ENCODE results near the gene FOXRED2. TPM values are rescaled to one million over a fixed set of nuclear protein-coding genes. Genes with fewer than 3 reads are reported as not detected.

The FOXRED2 gene
- total RNA-seq, 1 experiment from 2014 or later: 34.4 TPM

GRCh38 chr22:36440429-36441002, 66.3 kb downstream of the FOXRED2 start:
- no peak for DNase-seq
- H3K36me3 Mint-ChIP-seq (ENCODE audit: insufficient read depth in 1 of 3, low read depth in 3 of 3): peaks cover 0 to 3% (median 0%) of the 10 kb centered on the region in 3 experiments; a peak in 1 of 7 replicates
- H3K18ac ChIP-seq (ENCODE audit: insufficient read length, low read depth, low read length): no peak overlapping the region
- no peak for TF ChIP-seq CTCF (conservative IDR thresholded peaks at IDR 0.05)
- H4K91ac ChIP-seq (ENCODE audit: insufficient read length, low read depth, low read length): no peak overlapping the region
- no peak overlapping the region for H3K23ac ChIP-seq (ENCODE audit: insufficient read length, low read depth, low read length)
- H4K5ac ChIP-seq (ENCODE audit: insufficient read length, low read depth, low read length): no peak overlapping the region
- H3K27me3 Mint-ChIP-seq (ENCODE audit: low read depth): no peaks in the 10 kb centered on the region; the same call in 1 of the 2 replicates
- H3K4me1 ChIP-seq (ENCODE audit: insufficient read depth, low read length): no peaks in the 10 kb centered on the region; the same call in 1 of the 2 replicates
- H2BK12ac ChIP-seq (ENCODE audit: insufficient read length, low read depth, low read length): no peak overlapping the region
- no CpG with 5 or more reads among the region's 8 CpGs for WGBS (ENCODE audit: extremely low coverage, insufficient read length, low lambda C conversion rate)
- H3K4me1 Mint-ChIP-seq: peaks cover 23 to 30% of the 10 kb centered on the region in 2 experiments
- H2AFZ ChIP-seq (ENCODE audit: low read length): no peak overlapping the region
- no peak overlapping the region for H3K4me3 Mint-ChIP-seq
- H3K14ac ChIP-seq (ENCODE audit: insufficient read depth, low read length): no peak overlapping the region
- no peak overlapping the region for H3K4ac ChIP-seq (ENCODE audit: low read depth, low read length)
- no peak overlapping the region for H2BK15ac ChIP-seq (ENCODE audit: low read depth, low read length)
- no peaks in the 10 kb centered on the region for H3K79me1 ChIP-seq (ENCODE audit: insufficient read depth, low read depth, low read length, poor library complexity, severe bottlenecking)
- H3K27ac ChIP-seq (ENCODE audit: insufficient read length, low read depth, low read length): no peak overlapping the region
- no peak overlapping the region for H3K56ac ChIP-seq (ENCODE audit: insufficient read length, low read depth, low read length)
- no peaks in the 10 kb centered on the region for H3K79me2 ChIP-seq (ENCODE audit: insufficient read depth, low read length)
- no peak overlapping the region for H4K8ac ChIP-seq (replicated peaks; ENCODE audit: insufficient read length, low read depth, low read length)
- no peak overlapping the region for H2AK5ac ChIP-seq (ENCODE audit: insufficient read length, low read length)
- no peaks in the 10 kb centered on the region for H3K9me3 ChIP-seq (ENCODE audit: control insufficient read depth, low read depth, low read length)
- no peak overlapping the region for H3K9ac ChIP-seq (ENCODE audit: extremely low read depth, insufficient read length, low read length)
- H3K27ac Mint-ChIP-seq: no peak overlapping the region; a peak in 1 of 7 replicates
- no peak overlapping the region for H2BK20ac ChIP-seq (ENCODE audit: low read depth, low read length, poor library complexity, severe bottlenecking)
- H2BK120ac ChIP-seq (ENCODE audit: low read depth, low read length, poor library complexity, severe bottlenecking): no peak overlapping the region
- H3K9me3 Mint-ChIP-seq: peaks cover 0 to 3% of the 10 kb centered on the region in 2 experiments; a peak in 1 of 5 replicates
- no peak overlapping the region for H3K4me2 ChIP-seq (ENCODE audit: insufficient read depth, insufficient read length, low read length)
- no peak overlapping the region for H2BK5ac ChIP-seq (ENCODE audit: insufficient read length, low read length)
- H3T11ph ChIP-seq (ENCODE audit: low read length): no peak overlapping the region
- H4K20me1 ChIP-seq (ENCODE audit: control insufficient read depth, insufficient read depth, insufficient read length): no peaks in the 10 kb centered on the region
- H3K27me3 ChIP-seq (ENCODE audit: insufficient read depth, low read length): no peaks in the 10 kb centered on the region
- no peaks in the 10 kb centered on the region for H3K23me2 ChIP-seq (ENCODE audit: insufficient read length, low read depth, low read length, poor library complexity, severe bottlenecking)

Measured in H9 (cell line).